HepG2 (cell line): Measurements from ENCODE around the gene MPPE1. TPM values are rescaled to one million over a fixed set of nuclear protein-coding genes. Genes with fewer than 3 reads are reported as not detected.

Source experiments
- ATF1 ChIP-seq: IDR thresholded peaks from 2 replicates; pipeline ENCODE4 v1.6.1; 2016; ENCODE audit warnings: mild to moderate bottlenecking, control low read depth
- DPF2 ChIP-seq: sonication (generic); formaldehyde crosslinking; IDR thresholded peaks from 2 replicates; pipeline ENCODE4 v1.4.0; 2020; ENCODE audit warnings: mild to moderate bottlenecking, low read depth, missing genetic modification reagents, borderline replicate concordance
- DR1 ChIP-seq: sonication (generic); formaldehyde crosslinking; IDR thresholded peaks from 2 replicates; pipeline ENCODE4 v1.8.0; 2021; ENCODE audit warnings: mild to moderate bottlenecking, missing genetic modification reagents, inconsistent platforms
- EEA1 ChIP-seq: sonication (generic); formaldehyde crosslinking; IDR thresholded peaks from 2 replicates; pipeline ENCODE4 v1.5.1; 2020; ENCODE audit warnings: mild to moderate bottlenecking, missing genetic modification reagents, borderline replicate concordance
- GPN1 ChIP-seq: sonication (generic); formaldehyde crosslinking; IDR thresholded peaks from 2 replicates; pipeline ENCODE4 v1.5.1; 2020; ENCODE audit warnings: missing genetic modification reagents, borderline replicate concordance
- HMG20B ChIP-seq: conservative IDR thresholded peaks from 2 replicates; pipeline ENCODE4 v1.6.1; 2016; ENCODE audit warnings: missing genetic modification reagents, missing compliant biosample characterization
- IKZF1 ChIP-seq: fragments of 450-650 bp; IDR thresholded peaks from 2 replicates; pipeline ENCODE4 v1.7.1; 2016
- PAX8 ChIP-seq: sonication (generic); formaldehyde crosslinking; IDR thresholded peaks from 2 replicates; pipeline ENCODE4 v1.8.0; 2022; ENCODE audit warnings: mild to moderate bottlenecking, missing genetic modification reagents, borderline replicate concordance
- PCBP2 ChIP-seq: fragments of 200-400 bp; formaldehyde crosslinking; optimal IDR thresholded peaks from 2 replicates; pipeline ENCODE3; 2018; ENCODE audit warnings: low read length, low read depth; ENCODE audit not compliant: poor library complexity, severe bottlenecking
- PTBP1 ChIP-seq: fragments of 200-400 bp; formaldehyde crosslinking; IDR thresholded peaks from 2 replicates; pipeline ENCODE4 v1.6.1; 2018; ENCODE audit warnings: low read length, low read depth; ENCODE audit not compliant: poor library complexity, severe bottlenecking
- SMAD1 ChIP-seq: sonication (generic); formaldehyde crosslinking; IDR thresholded peaks from 2 replicates; pipeline ENCODE4 v1.4.0; 2020; ENCODE audit warnings: missing genetic modification reagents, low read depth, mild to moderate bottlenecking, borderline replicate concordance
- SMAD9 ChIP-seq: sonication (generic); formaldehyde crosslinking; IDR thresholded peaks from 2 replicates; pipeline ENCODE4 v1.5.1; 2020; ENCODE audit warnings: mild to moderate bottlenecking, missing genetic modification reagents
- SRY ChIP-seq: sonication (generic); formaldehyde crosslinking; IDR thresholded peaks from 2 replicates; pipeline ENCODE4 v1.8.0; 2022; ENCODE audit warnings: mild to moderate bottlenecking, missing genetic modification reagents
- ZNF10 ChIP-seq: sonication (generic); formaldehyde crosslinking; IDR thresholded peaks from 2 replicates; pipeline ENCODE4 v1.4.0; 2020; ENCODE audit warnings: mild to moderate bottlenecking, low read depth, missing genetic modification reagents, borderline replicate concordance
- ZNF160 ChIP-seq: sonication (generic); formaldehyde crosslinking; IDR thresholded peaks from 2 replicates; pipeline ENCODE4 v1.8.0; 2022; ENCODE audit warnings: mild to moderate bottlenecking, inconsistent platforms, missing genetic modification reagents
- ZNF747 ChIP-seq: sonication (generic); formaldehyde crosslinking; IDR thresholded peaks from 2 replicates; pipeline ENCODE4 v1.8.1; 2023; ENCODE audit warnings: missing genetic modification reagents, mild to moderate bottlenecking, borderline replicate concordance
- ZNF792 ChIP-seq: IDR thresholded peaks from 2 replicates; pipeline ENCODE4 v1.6.1; 2016
- polyA plus RNA-seq, 8 experiments: library from polyadenylated mRNA; depleted of rRNA in 3 of 8; stranded (reverse) in 7 of 8; unstranded in 1 of 8; fragments of >200 nt; fragmentation: Illumina TruSeq in 4 of 8; extraction: Trizol in 4 of 8; gene quantifications; 2 replicates each; pipeline versions ENCODE4 v1.2.1 to v1.2.3, GENCODE V29; 2011 to 2016; ENCODE audit warnings: low read depth in 4 of 8, missing spikeins in 1 of 8, mixed read lengths in 1 of 8; ENCODE audit not compliant: insufficient read depth in 1 of 8
- total RNA-seq, 5 experiments: library from RNA; depleted of rRNA; stranded (reverse); fragments of >200 nt; fragmentation: Illumina TruSeq; extraction: Trizol; gene quantifications; 2 replicates each; pipeline ENCODE4 v1.2.3, GENCODE V29; 2016; ENCODE audit warnings: low read depth in 1 of 5
- TF ChIP-seq, protein P1 (sequence below): sonication (generic); formaldehyde crosslinking; IDR thresholded peaks from 2 replicates; pipeline ENCODE4 v1.5.0; 2020; ENCODE audit warnings: missing genetic modification reagents
- TF ChIP-seq, protein P2 (sequence below): sonication (generic); formaldehyde crosslinking; IDR thresholded peaks from 2 replicates; pipeline ENCODE4 v1.8.0; 2022; ENCODE audit warnings: mild to moderate bottlenecking, missing genetic modification reagents, moderate library complexity
- TF ChIP-seq, protein P3 (sequence below), 2 experiments: fragments of 450-650 bp in 1 of 2; sonication (generic) in 1 of 2; formaldehyde crosslinking; IDR thresholded peaks; 2 replicates each; pipeline versions ENCODE4 v1.5.0 to v1.8.0; 2020 to 2022; ENCODE audit warnings: mild to moderate bottlenecking in 1 of 2, missing genetic modification reagents in 1 of 2
- TF ChIP-seq, protein P4 (sequence below): sonication (generic); IDR thresholded peaks from 2 replicates; pipeline ENCODE4 v1.6.1; 2016; ENCODE audit warnings: low read depth, borderline replicate concordance
- TF ChIP-seq, protein P5 (sequence below): IDR thresholded peaks from 2 replicates; pipeline ENCODE4 v1.6.1; 2018; ENCODE audit warnings: missing genetic modification reagents
- TF ChIP-seq, protein P6 (sequence below): sonication (generic); formaldehyde crosslinking; IDR thresholded peaks from 2 replicates; pipeline ENCODE4 v1.4.0; 2020; ENCODE audit warnings: mild to moderate bottlenecking, low read depth, missing genetic modification reagents

The MPPE1 gene
- total and polyA plus RNA-seq, 2 of the 13 experiments (the other 11 are each of a cell fraction or from before 2014, with no cell fraction given): 9.6 to 11.9 TPM

DNA sequence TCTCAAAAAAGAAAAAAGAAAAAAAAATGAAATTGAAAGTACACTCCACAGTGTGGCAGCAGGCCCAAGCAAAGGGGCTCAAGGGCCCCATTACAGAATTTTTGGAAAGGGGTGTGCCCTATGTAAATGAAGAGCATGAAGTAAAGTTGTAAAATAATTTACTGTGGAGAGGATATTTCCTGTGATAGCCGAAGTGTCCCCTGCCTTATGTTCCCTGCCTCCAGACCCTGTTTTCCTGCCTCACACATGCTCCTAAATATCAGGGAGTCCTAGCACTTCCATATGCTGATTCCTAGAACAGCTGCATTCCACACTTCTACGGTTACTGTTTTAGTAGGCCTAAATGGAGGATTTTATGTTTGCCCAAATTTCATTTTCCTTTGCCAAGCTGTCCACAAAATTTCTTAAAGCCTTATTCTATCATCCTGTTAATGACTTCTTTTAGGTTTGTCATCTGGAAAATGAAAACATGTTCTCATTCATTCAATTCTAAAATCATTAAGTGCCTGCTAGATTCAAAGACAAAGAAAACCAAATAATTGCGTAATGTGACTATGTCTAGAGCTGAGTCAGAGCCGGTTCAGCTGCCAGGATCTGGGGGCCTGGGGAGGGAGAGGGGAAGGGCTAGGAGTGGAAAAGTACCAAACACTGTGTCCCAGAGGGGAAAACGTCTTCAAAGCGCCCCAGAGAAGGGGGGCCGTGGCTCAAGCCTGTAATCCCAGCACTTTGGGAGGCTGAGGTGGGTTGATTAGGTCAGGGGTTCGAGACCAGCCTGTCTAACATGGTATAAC is 47.3 kb upstream of the MPPE1 start (continued):
- TF ChIP-seq ZNF160 (no peak), PTBP1 (no peak), DPF2 (CRISPR knock-in tag) (peak; percentile 37; the same call in 1 of the 2 replicates), ATF1 (no peak), PAX8 (CRISPR knock-in tag) (no peak), HMG20B (no peak), SRY (CRISPR knock-in tag) (no peak), ZNF792 (CRISPR knock-in tag) (no peak), SMAD1 (CRISPR knock-in tag) (no peak), ZNF10 (no peak), IKZF1 (no peak), ZNF747 (CRISPR knock-in tag) (no peak), GPN1 (CRISPR knock-in tag) (no peak), EEA1 (CRISPR knock-in tag) (no peak), PCBP2 (no peak), DR1 (CRISPR knock-in tag) (no peak), SMAD9 (no peak)
- TF ChIP-seq, protein P1, sequence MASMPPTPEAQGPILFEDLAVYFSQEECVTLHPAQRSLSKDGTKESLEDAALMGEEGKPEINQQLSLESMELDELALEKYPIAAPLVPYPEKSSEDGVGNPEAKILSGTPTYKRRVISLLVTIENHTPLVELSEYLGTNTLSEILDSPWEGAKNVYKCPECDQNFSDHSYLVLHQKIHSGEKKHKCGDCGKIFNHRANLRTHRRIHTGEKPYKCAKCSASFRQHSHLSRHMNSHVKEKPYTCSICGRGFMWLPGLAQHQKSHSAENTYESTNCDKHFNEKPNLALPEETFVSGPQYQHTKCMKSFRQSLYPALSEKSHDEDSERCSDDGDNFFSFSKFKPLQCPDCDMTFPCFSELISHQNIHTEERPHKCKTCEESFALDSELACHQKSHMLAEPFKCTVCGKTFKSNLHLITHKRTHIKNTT (CRISPR knock-in tag): no peak
- TF ChIP-seq, protein P2, sequence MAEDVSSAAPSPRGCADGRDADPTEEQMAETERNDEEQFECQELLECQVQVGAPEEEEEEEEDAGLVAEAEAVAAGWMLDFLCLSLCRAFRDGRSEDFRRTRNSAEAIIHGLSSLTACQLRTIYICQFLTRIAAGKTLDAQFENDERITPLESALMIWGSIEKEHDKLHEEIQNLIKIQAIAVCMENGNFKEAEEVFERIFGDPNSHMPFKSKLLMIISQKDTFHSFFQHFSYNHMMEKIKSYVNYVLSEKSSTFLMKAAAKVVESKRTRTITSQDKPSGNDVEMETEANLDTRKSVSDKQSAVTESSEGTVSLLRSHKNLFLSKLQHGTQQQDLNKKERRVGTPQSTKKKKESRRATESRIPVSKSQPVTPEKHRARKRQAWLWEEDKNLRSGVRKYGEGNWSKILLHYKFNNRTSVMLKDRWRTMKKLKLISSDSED (CRISPR knock-in tag): no peak
- TF ChIP-seq, protein P3, sequence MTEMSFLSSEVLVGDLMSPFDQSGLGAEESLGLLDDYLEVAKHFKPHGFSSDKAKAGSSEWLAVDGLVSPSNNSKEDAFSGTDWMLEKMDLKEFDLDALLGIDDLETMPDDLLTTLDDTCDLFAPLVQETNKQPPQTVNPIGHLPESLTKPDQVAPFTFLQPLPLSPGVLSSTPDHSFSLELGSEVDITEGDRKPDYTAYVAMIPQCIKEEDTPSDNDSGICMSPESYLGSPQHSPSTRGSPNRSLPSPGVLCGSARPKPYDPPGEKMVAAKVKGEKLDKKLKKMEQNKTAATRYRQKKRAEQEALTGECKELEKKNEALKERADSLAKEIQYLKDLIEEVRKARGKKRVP (CRISPR knock-in tag; IDR thresholded peaks at IDR 0.05): peak in 1 of 2 experiments; percentile 10; a peak in 1 of 4 replicates
- TF ChIP-seq, protein P4, sequence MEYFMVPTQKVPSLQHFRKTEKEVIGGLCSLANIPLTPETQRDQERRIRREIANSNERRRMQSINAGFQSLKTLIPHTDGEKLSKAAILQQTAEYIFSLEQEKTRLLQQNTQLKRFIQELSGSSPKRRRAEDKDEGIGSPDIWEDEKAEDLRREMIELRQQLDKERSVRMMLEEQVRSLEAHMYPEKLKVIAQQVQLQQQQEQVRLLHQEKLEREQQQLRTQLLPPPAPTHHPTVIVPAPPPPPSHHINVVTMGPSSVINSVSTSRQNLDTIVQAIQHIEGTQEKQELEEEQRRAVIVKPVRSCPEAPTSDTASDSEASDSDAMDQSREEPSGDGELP: peak; percentile 81; the same call in 1 of the 2 replicates
- TF ChIP-seq, protein P5, sequence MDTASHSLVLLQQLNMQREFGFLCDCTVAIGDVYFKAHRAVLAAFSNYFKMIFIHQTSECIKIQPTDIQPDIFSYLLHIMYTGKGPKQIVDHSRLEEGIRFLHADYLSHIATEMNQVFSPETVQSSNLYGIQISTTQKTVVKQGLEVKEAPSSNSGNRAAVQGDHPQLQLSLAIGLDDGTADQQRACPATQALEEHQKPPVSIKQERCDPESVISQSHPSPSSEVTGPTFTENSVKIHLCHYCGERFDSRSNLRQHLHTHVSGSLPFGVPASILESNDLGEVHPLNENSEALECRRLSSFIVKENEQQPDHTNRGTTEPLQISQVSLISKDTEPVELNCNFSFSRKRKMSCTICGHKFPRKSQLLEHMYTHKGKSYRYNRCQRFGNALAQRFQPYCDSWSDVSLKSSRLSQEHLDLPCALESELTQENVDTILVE (CRISPR knock-in tag): no peak
- TF ChIP-seq, protein P6, sequence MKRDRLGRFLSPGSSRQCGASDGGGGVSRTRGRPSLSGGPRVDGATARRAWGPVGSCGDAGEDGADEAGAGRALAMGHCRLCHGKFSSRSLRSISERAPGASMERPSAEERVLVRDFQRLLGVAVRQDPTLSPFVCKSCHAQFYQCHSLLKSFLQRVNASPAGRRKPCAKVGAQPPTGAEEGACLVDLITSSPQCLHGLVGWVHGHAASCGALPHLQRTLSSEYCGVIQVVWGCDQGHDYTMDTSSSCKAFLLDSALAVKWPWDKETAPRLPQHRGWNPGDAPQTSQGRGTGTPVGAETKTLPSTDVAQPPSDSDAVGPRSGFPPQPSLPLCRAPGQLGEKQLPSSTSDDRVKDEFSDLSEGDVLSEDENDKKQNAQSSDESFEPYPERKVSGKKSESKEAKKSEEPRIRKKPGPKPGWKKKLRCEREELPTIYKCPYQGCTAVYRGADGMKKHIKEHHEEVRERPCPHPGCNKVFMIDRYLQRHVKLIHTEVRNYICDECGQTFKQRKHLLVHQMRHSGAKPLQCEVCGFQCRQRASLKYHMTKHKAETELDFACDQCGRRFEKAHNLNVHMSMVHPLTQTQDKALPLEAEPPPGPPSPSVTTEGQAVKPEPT (CRISPR knock-in tag): no peak
